Fibroblast of lung (primary cell): ENCODE results near the gene ADGRF5.

ENCODE experiments used
- EZH2 ChIP-seq: IDR thresholded peaks from 2 replicates; pipeline ENCODE4 v1.5.1; 2012; ENCODE audit warnings: low read length, control low read depth, mild to moderate bottlenecking; ENCODE audit errors: missing control alignments
- TF ChIP-seq, protein P1 (sequence below), 2 donors: IDR thresholded peaks in 1 of 2; conservative IDR thresholded peaks in 1 of 2; 1 replicate in 1 of 2; 2 replicates in 1 of 2; pipeline ENCODE4 v1.5.1; 2011 to 2012; ENCODE audit warnings: low read length in 2 of 2, control low read depth in 1 of 2, inconsistent platforms in 1 of 2, low read depth in 1 of 2, mild to moderate bottlenecking in 1 of 2

DNA sequence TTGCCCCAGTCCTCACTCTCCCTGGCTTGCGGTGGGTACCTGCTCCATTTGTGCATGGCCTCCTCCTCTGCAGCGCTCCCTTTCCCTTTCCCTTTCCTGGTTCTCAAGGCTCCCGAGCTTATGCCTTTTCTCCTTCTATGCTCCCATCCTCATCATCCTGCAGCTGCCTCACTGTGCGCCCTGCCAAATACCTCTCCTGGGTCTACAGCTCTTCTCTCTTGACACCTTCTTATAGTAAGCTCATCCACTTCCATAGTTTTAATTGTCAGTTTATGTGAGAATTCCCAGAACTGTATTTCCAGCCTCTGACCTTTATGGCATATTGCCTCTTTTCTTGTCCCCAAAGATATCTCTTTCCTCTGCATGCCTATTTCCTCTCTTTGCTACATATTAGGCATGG, 5.9 kb downstream of the ADGRF5 start:
- TF ChIP-seq, protein P1, sequence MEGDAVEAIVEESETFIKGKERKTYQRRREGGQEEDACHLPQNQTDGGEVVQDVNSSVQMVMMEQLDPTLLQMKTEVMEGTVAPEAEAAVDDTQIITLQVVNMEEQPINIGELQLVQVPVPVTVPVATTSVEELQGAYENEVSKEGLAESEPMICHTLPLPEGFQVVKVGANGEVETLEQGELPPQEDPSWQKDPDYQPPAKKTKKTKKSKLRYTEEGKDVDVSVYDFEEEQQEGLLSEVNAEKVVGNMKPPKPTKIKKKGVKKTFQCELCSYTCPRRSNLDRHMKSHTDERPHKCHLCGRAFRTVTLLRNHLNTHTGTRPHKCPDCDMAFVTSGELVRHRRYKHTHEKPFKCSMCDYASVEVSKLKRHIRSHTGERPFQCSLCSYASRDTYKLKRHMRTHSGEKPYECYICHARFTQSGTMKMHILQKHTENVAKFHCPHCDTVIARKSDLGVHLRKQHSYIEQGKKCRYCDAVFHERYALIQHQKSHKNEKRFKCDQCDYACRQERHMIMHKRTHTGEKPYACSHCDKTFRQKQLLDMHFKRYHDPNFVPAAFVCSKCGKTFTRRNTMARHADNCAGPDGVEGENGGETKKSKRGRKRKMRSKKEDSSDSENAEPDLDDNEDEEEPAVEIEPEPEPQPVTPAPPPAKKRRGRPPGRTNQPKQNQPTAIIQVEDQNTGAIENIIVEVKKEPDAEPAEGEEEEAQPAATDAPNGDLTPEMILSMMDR (conservative IDR thresholded peaks at IDR 0.05 in 1 of 2, IDR thresholded peaks at IDR 0.05 in 1 of 2; ENCODE audit: low read depth in 1 of 2, low read length in 2 of 2), result no peak
- TF ChIP-seq EZH2, result no peak
